Stimulated activated CD8-positive, alpha-beta memory T cell treated with anti-CD3 and anti-CD28 coated beads, Interleukin-15, amount 100 ng/mL, for 48 hours (primary cell): ENCODE measurements around the gene ITM2B.
A peak's percentile ranks its signal among the peaks of the same experiment; 100 is the strongest.

Experiments
- DNase-seq, 2 donors: peaks; one replicate each; pipeline ENCODE4 v3.0.0-alpha.2; 2020; ENCODE audit warnings: low read depth in 2 of 2

Gene ITM2B

DNA sequence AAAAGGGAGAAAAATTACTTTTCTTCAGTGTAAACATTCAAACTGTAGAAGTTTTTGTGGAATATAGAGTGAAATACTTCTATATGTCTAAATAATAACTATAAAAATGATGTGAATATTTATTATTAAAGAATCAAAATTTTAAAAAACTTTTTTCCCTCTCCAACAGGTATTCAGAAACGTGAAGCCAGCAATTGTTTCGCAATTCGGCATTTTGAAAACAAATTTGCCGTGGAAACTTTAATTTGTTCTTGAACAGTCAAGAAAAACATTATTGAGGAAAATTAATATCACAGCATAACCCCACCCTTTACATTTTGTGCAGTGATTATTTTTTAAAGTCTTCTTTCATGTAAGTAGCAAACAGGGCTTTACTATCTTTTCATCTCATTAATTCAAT, 28.0 kb downstream of the ITM2B start:
- no peak for DNase-seq

DNA sequence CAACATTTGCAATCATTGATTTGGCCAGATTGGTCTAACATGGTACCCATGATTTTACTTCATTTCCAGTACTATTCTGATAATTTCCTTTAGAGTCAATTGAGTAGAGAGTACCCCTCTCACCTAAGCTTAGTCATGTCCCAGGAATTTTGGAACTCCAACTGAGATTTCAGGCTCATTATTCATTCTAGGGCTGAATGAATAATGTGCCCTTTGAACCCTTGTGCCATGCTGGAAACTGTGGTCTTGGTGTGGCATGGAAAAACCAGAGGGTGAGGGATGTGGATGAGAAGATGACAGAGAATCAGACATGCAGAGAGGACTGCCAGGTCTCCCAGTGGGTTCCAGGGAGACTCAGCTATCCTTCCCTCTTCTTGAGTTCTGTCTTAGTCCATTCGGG, 30.2 kb downstream of the ITM2B start:
- DNase-seq, result no peak

GRCh38 chr13:48264058-48264457, 31.1 kb downstream of the ITM2B start:
- no peak for DNase-seq

DNA sequence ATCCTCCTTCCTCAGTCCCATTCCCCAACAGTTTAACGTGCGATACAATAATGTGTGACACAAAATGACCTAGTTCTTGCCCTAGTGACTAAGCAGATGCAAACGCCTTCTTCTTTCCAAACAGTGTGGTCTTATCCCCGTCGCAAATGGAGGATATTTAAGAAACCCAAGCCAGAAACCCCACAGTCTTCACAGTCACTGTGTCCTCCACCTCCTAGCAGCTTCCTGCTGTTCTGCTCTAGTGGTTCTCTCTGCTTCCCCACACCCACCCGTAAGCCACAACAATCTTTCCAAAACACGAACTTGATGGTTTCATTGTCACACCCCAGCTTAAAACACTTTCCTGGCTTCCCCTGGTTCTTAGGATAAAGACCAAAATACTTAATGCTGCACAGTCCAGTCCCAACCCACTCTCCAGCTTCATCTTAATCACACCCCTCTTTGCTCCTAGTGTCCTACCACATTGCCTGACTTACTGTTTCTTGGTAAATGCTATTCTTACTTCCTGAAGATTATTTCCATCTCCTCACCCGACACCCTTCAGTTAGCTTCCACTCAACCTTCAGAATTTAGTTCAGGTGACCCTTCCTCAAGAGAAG, 32.3 kb downstream of the ITM2B start:
- peak in 1 of 2 donors; percentile 8 for DNase-seq

- DNase-seq, result no peak
Measured at GRCh38 chr13:48266150-48266549, 33.1 kb downstream of the ITM2B start.

GRCh38 chr13:48266701-48267639, 34.0 kb downstream of the ITM2B start:
- no peak for DNase-seq

GRCh38 chr13:48268019-48268418, 35.0 kb downstream of the ITM2B start:
- no peak for DNase-seq

DNA sequence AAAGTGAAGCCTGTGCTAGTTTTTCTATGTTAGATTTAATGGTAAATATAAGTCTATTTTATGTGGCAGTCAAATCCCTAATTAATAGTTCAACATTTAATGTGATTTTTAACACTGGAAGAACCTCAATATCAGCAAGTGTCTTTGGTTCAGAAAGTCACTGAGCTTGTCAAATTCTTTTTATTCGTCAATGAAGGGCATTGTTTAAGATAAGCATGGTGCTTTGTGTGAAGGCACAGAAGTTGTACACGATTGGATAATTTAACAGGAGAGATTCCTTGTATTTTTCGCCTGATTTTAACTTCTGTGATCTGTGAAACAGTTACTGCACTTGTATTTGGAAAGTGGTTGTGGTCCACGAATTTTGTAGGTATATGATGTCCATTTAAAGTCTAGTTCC, 40.3 kb downstream of the ITM2B start:
- DNase-seq, result no peak

DNA sequence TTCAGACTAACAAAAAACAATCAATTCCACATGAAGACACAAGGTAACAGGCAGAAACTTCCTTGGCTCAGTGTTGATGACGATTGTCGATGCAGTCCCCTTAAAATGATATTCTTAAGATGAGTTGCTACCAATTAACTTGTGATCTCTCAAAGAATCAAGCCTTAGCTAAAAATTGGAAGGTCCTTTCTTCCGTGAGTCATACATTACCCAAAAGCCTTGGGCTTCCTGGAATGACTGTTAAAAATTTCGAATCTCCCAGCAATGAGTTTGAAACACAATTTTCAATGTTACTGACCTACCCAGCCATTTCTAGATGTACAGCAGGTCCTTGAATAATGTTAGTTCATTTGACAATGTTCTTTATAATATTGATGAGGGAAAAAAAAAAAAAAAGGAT, 42.5 kb downstream of the ITM2B start:
- no peak for DNase-seq

GRCh38 chr13:48278806-48279205, 45.8 kb downstream of the ITM2B start:
- DNase-seq, result no peak

- DNase-seq, result no peak
Measured at GRCh38 chr13:48281556-48281955, 48.5 kb downstream of the ITM2B start.

GRCh38 chr13:48291730-48292129, 58.7 kb downstream of the ITM2B start:
- DNase-seq, result no peak

- no peak for DNase-seq
Measured at GRCh38 chr13:48292650-48293049, 59.6 kb downstream of the ITM2B start.

- DNase-seq, result no peak
Measured at GRCh38 chr13:48294653-48295052, 61.6 kb downstream of the ITM2B start.

GRCh38 chr13:48295271-48295670, 62.3 kb downstream of the ITM2B start:
- DNase-seq, result no peak

DNA sequence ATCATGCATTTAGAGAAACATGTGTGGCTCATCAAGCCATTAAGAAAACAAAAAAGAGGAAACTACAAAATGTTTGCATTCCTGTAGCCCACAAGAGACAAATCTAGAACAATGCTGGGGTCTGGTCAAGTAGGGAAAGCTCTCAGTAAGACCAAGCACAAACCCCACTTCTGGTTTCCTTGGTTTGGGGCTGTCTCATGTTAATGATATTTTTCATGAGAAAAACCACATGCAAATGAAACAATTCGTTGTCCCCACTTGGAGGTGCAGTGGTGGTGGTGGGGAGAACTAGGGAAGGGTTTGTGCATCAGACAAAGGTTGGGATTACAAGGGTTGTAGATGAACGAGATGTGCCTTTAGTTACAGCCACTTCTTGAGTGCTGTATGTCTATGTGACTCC, 63.5 kb downstream of the ITM2B start:
- DNase-seq, result no peak

- no peak for DNase-seq
Measured at GRCh38 chr13:48297131-48297786, 64.3 kb downstream of the ITM2B start.

DNA sequence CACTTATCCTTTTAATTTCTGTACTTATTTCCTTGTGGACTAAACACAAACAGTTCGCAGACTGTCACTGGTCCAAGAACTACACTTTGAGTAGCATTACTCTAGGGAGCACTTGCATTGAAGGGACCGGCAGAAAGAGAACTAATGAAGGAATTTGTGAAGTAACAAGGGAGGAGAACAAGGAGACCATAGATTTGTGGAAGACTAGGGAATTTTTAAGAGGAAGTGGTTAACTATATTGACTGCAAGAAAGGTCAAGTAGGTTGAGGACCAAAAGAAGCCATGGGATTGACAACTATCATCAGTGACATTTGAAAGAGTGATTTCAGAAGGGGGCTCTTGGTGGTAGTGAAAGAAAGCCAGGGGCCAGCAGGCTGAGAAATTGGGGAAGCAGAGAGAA, 66.6 kb downstream of the ITM2B start:
- DNase-seq, result no peak

- no peak for DNase-seq
Measured at GRCh38 chr13:48302871-48303358, 69.9 kb downstream of the ITM2B start.

DNA sequence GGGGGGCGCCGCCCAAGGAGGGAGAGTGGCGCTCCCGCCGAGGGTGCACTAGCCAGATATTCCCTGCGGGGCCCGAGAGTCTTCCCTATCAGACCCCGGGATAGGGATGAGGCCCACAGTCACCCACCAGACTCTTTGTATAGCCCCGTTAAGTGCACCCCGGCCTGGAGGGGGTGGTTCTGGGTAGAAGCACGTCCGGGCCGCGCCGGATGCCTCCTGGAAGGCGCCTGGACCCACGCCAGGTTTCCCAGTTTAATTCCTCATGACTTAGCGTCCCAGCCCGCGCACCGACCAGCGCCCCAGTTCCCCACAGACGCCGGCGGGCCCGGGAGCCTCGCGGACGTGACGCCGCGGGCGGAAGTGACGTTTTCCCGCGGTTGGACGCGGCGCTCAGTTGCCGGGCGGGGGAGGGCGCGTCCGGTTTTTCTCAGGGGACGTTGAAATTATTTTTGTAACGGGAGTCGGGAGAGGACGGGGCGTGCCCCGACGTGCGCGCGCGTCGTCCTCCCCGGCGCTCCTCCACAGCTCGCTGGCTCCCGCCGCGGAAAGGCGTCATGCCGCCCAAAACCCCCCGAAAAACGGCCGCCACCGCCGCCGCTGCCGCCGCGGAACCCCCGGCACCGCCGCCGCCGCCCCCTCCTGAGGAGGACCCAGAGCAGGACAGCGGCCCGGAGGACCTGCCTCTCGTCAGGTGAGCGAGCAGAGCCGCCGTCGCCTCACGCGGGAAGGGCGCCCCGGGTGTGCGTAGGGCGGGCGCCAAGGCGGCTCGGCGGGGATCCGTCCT, 70.5 kb downstream of the ITM2B start, which contains the start of gene RB1:
TSS of gene RB1 (plus strand) at position 393 of the 784 bp plus-strand sequence. CDS start at position 555, 162 bp downstream.
- DNase-seq, result peak; percentile 87 to 90

DNA sequence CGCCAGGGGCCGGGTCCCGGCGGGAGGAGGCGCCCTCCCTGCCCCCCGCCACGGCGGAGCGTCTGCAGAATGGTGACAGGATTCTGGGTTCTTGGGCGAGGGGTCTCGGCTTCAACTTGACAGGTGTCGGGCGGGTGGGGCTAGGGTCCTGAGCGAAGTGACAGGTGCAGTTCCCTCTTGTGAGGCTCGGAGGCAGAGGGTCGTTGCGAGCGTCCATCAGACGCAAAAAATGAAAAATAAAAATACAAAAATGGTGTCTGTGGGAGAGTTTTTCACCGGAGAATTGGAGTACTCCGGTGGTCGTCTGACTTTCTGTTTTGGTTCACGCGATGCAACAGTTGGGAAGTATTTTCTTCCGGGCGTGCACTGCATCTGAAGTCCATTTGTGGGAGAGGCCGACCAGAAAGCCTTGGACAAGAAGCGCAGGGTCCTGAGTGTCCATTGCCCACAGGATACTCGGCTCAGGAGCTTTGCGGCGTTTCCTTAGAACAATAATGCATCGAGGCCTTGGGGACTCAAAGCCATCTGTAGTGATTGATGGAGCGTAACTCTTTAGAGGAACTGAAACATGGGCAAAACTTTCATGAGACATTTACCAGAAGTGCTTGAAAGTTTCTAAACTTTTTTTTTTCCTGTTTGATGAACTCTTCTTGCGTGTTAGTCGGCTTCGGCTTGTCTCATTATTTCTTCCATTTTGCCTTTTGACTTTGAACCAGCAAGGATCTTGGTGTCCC, 71.3 kb downstream of the ITM2B start:
- no peak for DNase-seq
